ENCODE data around the gene TMCC1.
A peak's percentile ranks its signal among the peaks of the same experiment; 100 is the strongest.

The TMCC1 gene

GRCh38 chr3:129614927-129615363 lies 278.6 kb downstream of the TMCC1 start:
- peak; percentile 9; the same call in 1 of the 3 replicates for ATAC-seq
- no peak for TF ChIP-seq SNAI2 (CRISPR knock-in tag; IDR thresholded peaks at IDR 0.05)
- no peak for TF ChIP-seq POU6F1 (CRISPR knock-in tag; IDR thresholded peaks at IDR 0.05; ENCODE audit: borderline replicate concordance, low read depth)
- TF ChIP-seq CSRNP3 (CRISPR knock-in tag; IDR thresholded peaks at IDR 0.05), result no peak
- TF ChIP-seq PPARA (CRISPR knock-in tag; IDR thresholded peaks at IDR 0.05; ENCODE audit: borderline replicate concordance), result no peak
- no peak for TF ChIP-seq TCF4 (CRISPR knock-in tag; IDR thresholded peaks at IDR 0.05; ENCODE audit: borderline replicate concordance)
- TF ChIP-seq OSR1 (CRISPR knock-in tag; IDR thresholded peaks at IDR 0.05), result no peak
- no peak for TF ChIP-seq TOX (CRISPR knock-in tag; IDR thresholded peaks at IDR 0.05; ENCODE audit: borderline replicate concordance)
- no peak for TF ChIP-seq BACH2 (CRISPR knock-in tag; IDR thresholded peaks at IDR 0.05; ENCODE audit: borderline replicate concordance)
- TF ChIP-seq RARB (CRISPR knock-in tag; IDR thresholded peaks at IDR 0.05), result no peak
- TF ChIP-seq TSHZ2 (CRISPR knock-in tag; IDR thresholded peaks at IDR 0.05), result no peak
- no peak for TF ChIP-seq ZFP30 (CRISPR knock-in tag; IDR thresholded peaks at IDR 0.05)
- no peak for TF ChIP-seq ISL1 (CRISPR knock-in tag; IDR thresholded peaks at IDR 0.05)
- TF ChIP-seq GLIS3 (CRISPR knock-in tag; IDR thresholded peaks at IDR 0.05), result no peak
- TF ChIP-seq ZNF70 (CRISPR knock-in tag; IDR thresholded peaks at IDR 0.05), result no peak
- TF ChIP-seq ZFP3 (CRISPR knock-in tag; IDR thresholded peaks at IDR 0.05), result no peak
- TF ChIP-seq PATZ1 (CRISPR knock-in tag; IDR thresholded peaks at IDR 0.05; ENCODE audit: borderline replicate concordance), result no peak
- no peak for TF ChIP-seq ZNF565 (CRISPR knock-in tag; conservative IDR thresholded peaks at IDR 0.05; ENCODE audit: low read depth)
- no peak for TF ChIP-seq CSDC2 (CRISPR knock-in tag; IDR thresholded peaks at IDR 0.05)
- TF ChIP-seq ARNTL (CRISPR knock-in tag; IDR thresholded peaks at IDR 0.05; ENCODE audit: borderline replicate concordance, low read depth), result no peak

GRCh38 chr3:129614435-129614834 lies 279.1 kb downstream of the TMCC1 start:
- no peak for TF ChIP-seq GLIS3 (CRISPR knock-in tag; IDR thresholded peaks at IDR 0.05)
- no peak for TF ChIP-seq RARB (CRISPR knock-in tag; IDR thresholded peaks at IDR 0.05)
- no peak for TF ChIP-seq CREB5 (CRISPR knock-in tag; IDR thresholded peaks at IDR 0.05; ENCODE audit: low read depth)
- TF ChIP-seq ESRRG (CRISPR knock-in tag; IDR thresholded peaks at IDR 0.05), result no peak
- no peak for TF ChIP-seq ZC3H10 (CRISPR knock-in tag; IDR thresholded peaks at IDR 0.05)
- no peak for TF ChIP-seq PATZ1 (CRISPR knock-in tag; IDR thresholded peaks at IDR 0.05; ENCODE audit: borderline replicate concordance)
- no peak for TF ChIP-seq ISL1 (CRISPR knock-in tag; IDR thresholded peaks at IDR 0.05)
- TF ChIP-seq TCF4 (CRISPR knock-in tag; IDR thresholded peaks at IDR 0.05; ENCODE audit: borderline replicate concordance), result no peak
- TF ChIP-seq BACH2 (CRISPR knock-in tag; IDR thresholded peaks at IDR 0.05; ENCODE audit: borderline replicate concordance), result no peak
- TF ChIP-seq ARNTL (CRISPR knock-in tag; IDR thresholded peaks at IDR 0.05; ENCODE audit: borderline replicate concordance, low read depth), result no peak
- TF ChIP-seq CSRNP3 (CRISPR knock-in tag; IDR thresholded peaks at IDR 0.05), result no peak
- no peak for TF ChIP-seq OSR1 (CRISPR knock-in tag; IDR thresholded peaks at IDR 0.05)
- no peak for TF ChIP-seq ZNF8 (CRISPR knock-in tag; IDR thresholded peaks at IDR 0.05)
- TF ChIP-seq PPARA (CRISPR knock-in tag; IDR thresholded peaks at IDR 0.05; ENCODE audit: borderline replicate concordance), result no peak
- no peak for TF ChIP-seq ZFP30 (CRISPR knock-in tag; IDR thresholded peaks at IDR 0.05)
- no peak for TF ChIP-seq CSDC2 (CRISPR knock-in tag; IDR thresholded peaks at IDR 0.05)
- no peak for TF ChIP-seq TOX (CRISPR knock-in tag; IDR thresholded peaks at IDR 0.05; ENCODE audit: borderline replicate concordance)
- TF ChIP-seq ZNF565 (CRISPR knock-in tag; conservative IDR thresholded peaks at IDR 0.05; ENCODE audit: low read depth), result no peak
- no peak for TF ChIP-seq POU6F1 (CRISPR knock-in tag; IDR thresholded peaks at IDR 0.05; ENCODE audit: borderline replicate concordance, low read depth)
- TF ChIP-seq SNAI2 (CRISPR knock-in tag; IDR thresholded peaks at IDR 0.05), result no peak
- no peak for ATAC-seq
